OCI-LY7 (cell line): ENCODE data around the gene PLXNC1. TPM values are rescaled to one million over a fixed set of nuclear protein-coding genes. Genes with fewer than 3 reads are reported as not detected.

Experiments
- BruUV-seq: library from RNA; stranded (reverse); fragments of 400-500 nt; replicated peaks from 2 replicates; lab custom pipeline; 2021; lab: Mats Ljungman, UMichigan
- CTCF ChIA-PET: fragments of 300-600 bp; sonication (Branson Sonifier 250); formaldehyde crosslinking; loops from one replicate; lab custom pipeline; 2022; ENCODE audit warnings: antibody characterized with exemption; ENCODE audit not compliant: unreplicated experiment; lab: Charles Lee
- POLR2A ChIA-PET: fragments of 300-600 bp; sonication (Branson Sonifier 250); formaldehyde crosslinking; loops from one replicate; lab custom pipeline; 2022; ENCODE audit warnings: antibody characterized with exemption; lab: Charles Lee
- DNase-seq: peaks from one replicate; pipeline ENCODE4 v3.0.0-alpha.2; 2015; ENCODE audit warnings: low spot score
- H2AFZ ChIP-seq: fragments of 200-600 bp; sonication (generic), shearing (Covaris generic); 2 replicates; pipeline ENCODE4 v1.6.1; 2014; ENCODE audit warnings: mild to moderate bottlenecking, antibody characterized with exemption, low read length, moderate library complexity
- H3K27ac ChIP-seq: fragments of 200-600 bp; sonication (generic); 2 replicates; pipeline ENCODE4 v1.5.1; 2014; ENCODE audit warnings: mixed run types, low read depth, mild to moderate bottlenecking, moderate library complexity, low read length, inconsistent platforms; ENCODE audit not compliant: poor library complexity, severe bottlenecking
- H3K36me3 ChIP-seq: fragments of 200-600 bp; sonication (generic); 2 replicates; pipeline ENCODE4 v1.6.1; 2014; ENCODE audit warnings: mild to moderate bottlenecking, antibody characterized with exemption, low read length, moderate library complexity, mixed read lengths; ENCODE audit not compliant: insufficient read depth
- H3K4me1 ChIP-seq: fragments of 200-600 bp; sonication (generic); 2 replicates; pipeline ENCODE4 v1.5.1; 2014; ENCODE audit warnings: mild to moderate bottlenecking, low read length; ENCODE audit not compliant: insufficient read depth, poor library complexity, severe bottlenecking
- H3K4me2 ChIP-seq: fragments of 200-600 bp; sonication (generic); 2 replicates; pipeline ENCODE4 v1.6.1; 2014; ENCODE audit warnings: mild to moderate bottlenecking, low read length
- H3K4me3 ChIP-seq: fragments of 200-600 bp; sonication (generic); 2 replicates; pipeline ENCODE4 v1.5.1; 2014; ENCODE audit warnings: mild to moderate bottlenecking, low read depth, low read length; ENCODE audit not compliant: poor library complexity, severe bottlenecking
- H3K79me2 ChIP-seq: fragments of 200-600 bp; sonication (generic); 2 replicates; pipeline ENCODE4 v1.6.1; 2016; ENCODE audit warnings: low read depth, mild to moderate bottlenecking, low read length, moderate library complexity, mixed read lengths; ENCODE audit not compliant: insufficient read depth
- H3K9me2 ChIP-seq: fragments of 200-600 bp; sonication (generic); 2 replicates; pipeline ENCODE4 v1.6.1; 2016; ENCODE audit warnings: mild to moderate bottlenecking, low read length, mixed read lengths; ENCODE audit not compliant: insufficient read depth
- H3K9me3 ChIP-seq: fragments of 200-600 bp; sonication (generic); 2 replicates; pipeline ENCODE4 v1.6.1; 2014; ENCODE audit warnings: mild to moderate bottlenecking, mixed run types, low read length, mixed read lengths
- H4K20me1 ChIP-seq: fragments of 200-600 bp; sonication (generic); 2 replicates; pipeline ENCODE4 v1.6.1; 2014; ENCODE audit warnings: mild to moderate bottlenecking, antibody characterized with exemption, low read length, moderate library complexity, mixed read lengths; ENCODE audit not compliant: insufficient read depth
- CTCF ChIP-seq: fragments of 200-600 bp; sonication (generic); conservative IDR thresholded peaks from 2 replicates; pipeline ENCODE4 v1.5.1; 2014; ENCODE audit warnings: mild to moderate bottlenecking, antibody characterized with exemption, low read length, moderate library complexity, mixed read lengths
- EZH2phosphoT487 ChIP-seq: fragments of 200-600 bp; sonication (generic); IDR thresholded peaks from 2 replicates; pipeline ENCODE4 v1.6.1; 2018; ENCODE audit warnings: low read depth, borderline replicate concordance, mild to moderate bottlenecking, mixed run types, antibody characterized with exemption, low read length, moderate library complexity, mixed read lengths
- intact Hi-C: fragments of 100-400 bp; cut with micrococcal nuclease; formaldehyde crosslinking; loops from one replicate; pipeline ENCODE4 v1.10.0; 2022; ENCODE audit not compliant: unreplicated experiment
- total RNA-seq, 2 experiments: library from RNA; depleted of rRNA in 1 of 2; stranded (reverse); fragments of >200 nt in 1 of 2; shearing (Covaris generic) in 1 of 2; gene quantifications; 2 replicates each; pipeline ENCODE4 v1.2.3, GENCODE V29; 2014 to 2022

Gene PLXNC1
- total RNA-seq, 2 experiments from 2014 or later = 4.5 to 8.0 TPM

- H3K4me2 ChIP-seq = no peak overlapping the region
- no TSS peak for BruUV-seq
- intact Hi-C loops = loop anchor here (5.0 to 10.0 kb wide), 2 partner anchors 685 to 1112 kb away; no protein-coding TSS in a partner anchor
These were observed 48.7 kb upstream of the PLXNC1 start for GRCh38 chr12:94099632-94100031.

GRCh38 chr12:94100211-94100627, 48.2 kb upstream of the PLXNC1 start:
- Histone ChIP-seq H3K4me3 (no peak overlapping the region), H3K79me2 (no peaks in the 10 kb centered on the region), H3K9me2 (no peaks in the 10 kb centered on the region), H3K36me3 (no peaks in the 10 kb centered on the region), H3K4me2 (no peak overlapping the region), H3K27ac (no peak overlapping the region), H2AFZ (no peak overlapping the region), H3K9me3 (no peaks in the 10 kb centered on the region), H4K20me1 (peaks cover 6% of the 10 kb centered on the region; the same call in 1 of the 2 replicates), H3K4me1 (peaks cover 3% of the 10 kb centered on the region)
- no peak for DNase-seq
- ChIA-PET POLR2A (interaction anchor here (1.3 kb wide), 1 partner anchor 16 kb away, joined by 3 read pairs; no protein-coding TSS in a partner anchor), CTCF (interaction anchor here (1.9 kb wide), 1 partner anchor 531 kb away, joined by 9 read pairs; no protein-coding TSS in a partner anchor)
- intact Hi-C loops = loop anchor here (5.0 to 10.0 kb wide), 2 partner anchors 685 to 1113 kb away; no protein-coding TSS in a partner anchor
- TF ChIP-seq EZH2phosphoT487 = no peak
- no peak for TF ChIP-seq CTCF
- no TSS peak for BruUV-seq

More at GRCh38 chr12:94099632-94100031, 48.7 kb upstream of the PLXNC1 start:
- no peak overlapping the region for H2AFZ ChIP-seq
- CTCF ChIA-PET = no interaction called here
- TF ChIP-seq EZH2phosphoT487 (no peak), CTCF (no peak)
- H3K9me3 ChIP-seq = no peaks in the 10 kb centered on the region
- no peaks in the 10 kb centered on the region for H3K9me2 ChIP-seq
- H3K27ac ChIP-seq = no peak overlapping the region
- no peaks in the 10 kb centered on the region for H3K36me3 ChIP-seq
- H3K4me3 ChIP-seq = no peak overlapping the region
- POLR2A ChIA-PET = interaction anchor here (1.3 kb wide), 1 partner anchor 16 kb away, joined by 3 read pairs; no protein-coding TSS in a partner anchor
- DNase-seq = no peak
- H4K20me1 ChIP-seq = peaks cover 6% of the 10 kb centered on the region; the same call in 1 of the 2 replicates
- H3K4me1 ChIP-seq = peaks cover 3% of the 10 kb centered on the region
- no peaks in the 10 kb centered on the region for H3K79me2 ChIP-seq
